ENCODE data around the gene RHPN2. TPM values are rescaled to one million over a fixed set of nuclear protein-coding genes. Genes with fewer than 3 reads are reported as not detected.

Gene RHPN2
- total and polyA plus RNA-seq, 2 of the 13 experiments (the other 11 are each of a cell fraction or from before 2014, with no cell fraction given) = 20.3 to 48.0 TPM

GRCh38 chr19:32971715-32972540 lies 92.8 kb downstream of the RHPN2 start, which contains the start of the genes CEP89 and FAAP24 (continued):
- TF ChIP-seq, protein P1, sequence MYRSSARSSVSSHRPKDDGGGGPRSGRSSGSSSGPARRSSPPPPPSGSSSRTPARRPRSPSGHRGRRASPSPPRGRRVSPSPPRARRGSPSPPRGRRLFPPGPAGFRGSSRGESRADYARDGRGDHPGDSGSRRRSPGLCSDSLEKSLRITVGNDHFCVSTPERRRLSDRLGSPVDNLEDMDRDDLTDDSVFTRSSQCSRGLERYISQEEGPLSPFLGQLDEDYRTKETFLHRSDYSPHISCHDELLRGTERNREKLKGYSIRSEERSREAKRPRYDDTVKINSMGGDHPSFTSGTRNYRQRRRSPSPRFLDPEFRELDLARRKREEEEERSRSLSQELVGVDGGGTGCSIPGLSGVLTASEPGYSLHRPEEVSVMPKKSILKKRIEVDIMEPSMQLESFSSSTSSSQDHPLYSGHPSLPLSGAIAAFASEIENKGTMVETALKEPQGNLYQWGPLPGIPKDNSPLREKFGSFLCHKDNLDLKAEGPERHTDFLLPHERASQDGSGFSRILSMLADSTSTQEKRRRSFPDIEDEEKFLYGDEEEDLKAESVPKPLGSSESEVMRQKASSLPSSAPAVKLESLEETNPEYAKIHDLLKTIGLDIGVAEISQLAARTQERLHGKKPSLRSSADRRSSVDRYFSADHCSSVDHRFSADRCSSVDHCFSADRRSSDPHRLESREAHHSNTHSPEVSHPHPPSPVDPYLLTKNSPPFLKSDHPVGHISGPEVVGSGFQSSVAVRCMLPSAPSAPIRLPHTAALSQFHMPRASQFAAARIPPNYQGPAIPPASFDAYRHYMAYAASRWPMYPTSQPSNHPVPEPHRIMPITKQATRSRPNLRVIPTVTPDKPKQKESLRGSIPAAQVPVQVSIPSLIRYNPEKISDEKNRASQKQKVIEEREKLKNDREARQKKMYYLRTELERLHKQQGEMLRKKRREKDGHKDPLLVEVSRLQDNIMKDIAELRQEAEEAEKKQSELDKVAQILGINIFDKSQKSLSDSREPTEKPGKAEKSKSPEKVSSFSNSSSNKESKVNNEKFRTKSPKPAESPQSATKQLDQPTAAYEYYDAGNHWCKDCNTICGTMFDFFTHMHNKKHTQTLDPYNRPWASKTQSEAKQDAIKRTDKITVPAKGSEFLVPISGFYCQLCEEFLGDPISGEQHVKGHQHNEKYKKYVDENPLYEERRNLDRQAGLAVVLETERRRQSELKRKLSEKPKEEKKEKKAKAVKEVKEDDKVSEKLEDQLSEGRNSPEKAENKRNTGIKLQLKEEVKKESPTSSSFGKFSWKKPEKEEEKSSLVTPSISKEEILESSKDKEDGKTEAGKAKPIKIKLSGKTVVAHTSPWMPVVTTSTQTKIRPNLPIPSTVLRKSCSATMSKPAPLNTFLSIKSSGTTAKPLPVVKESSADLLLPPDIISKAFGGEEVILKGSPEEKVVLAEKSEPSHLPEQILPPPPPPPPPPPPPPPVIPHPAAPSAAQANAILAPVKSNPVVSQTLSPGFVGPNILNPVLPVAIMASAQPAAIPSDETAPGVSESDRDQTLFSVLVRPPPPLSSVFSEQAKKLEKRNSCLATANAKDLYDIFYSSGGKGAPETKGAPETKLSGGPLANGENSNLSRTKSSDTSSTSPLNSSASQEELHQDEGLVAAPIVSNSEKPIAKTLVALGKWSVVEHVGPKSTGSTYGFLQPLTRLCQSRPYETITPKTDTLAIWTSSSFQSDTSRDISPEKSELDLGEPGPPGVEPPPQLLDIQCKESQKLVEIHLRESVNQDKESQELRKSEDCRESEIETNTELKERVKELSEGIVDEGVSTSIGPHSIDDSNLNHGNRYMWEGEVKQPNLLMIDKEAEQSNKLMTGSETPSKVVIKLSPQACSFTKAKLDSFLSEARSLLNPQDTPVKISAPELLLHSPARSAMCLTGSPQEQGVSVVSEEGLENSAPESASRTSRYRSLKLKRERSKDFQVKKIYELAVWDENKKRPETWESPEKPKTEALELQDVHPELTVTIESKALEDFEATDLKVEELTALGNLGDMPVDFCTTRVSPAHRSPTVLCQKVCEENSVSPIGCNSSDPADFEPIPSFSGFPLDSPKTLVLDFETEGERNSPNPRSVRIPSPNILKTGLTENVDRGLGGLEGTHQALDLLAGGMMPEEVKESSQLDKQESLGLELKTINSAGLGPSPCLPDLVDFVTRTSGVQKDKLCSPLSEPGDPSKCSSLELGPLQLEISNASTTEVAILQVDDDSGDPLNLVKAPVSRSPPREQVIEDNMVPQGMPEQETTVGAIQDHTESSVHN (CRISPR knock-in tag; IDR thresholded peaks at IDR 0.05) = no peak
- no peak for TF ChIP-seq ZNF7 (CRISPR knock-in tag; IDR thresholded peaks at IDR 0.05)
- TF ChIP-seq XBP1 (CRISPR knock-in tag; IDR thresholded peaks at IDR 0.05) = no peak
- TF ChIP-seq ZNF224 (CRISPR knock-in tag; IDR thresholded peaks at IDR 0.05) = no peak
- TF ChIP-seq FOSL2 (CRISPR knock-in tag; IDR thresholded peaks at IDR 0.05) = peak; percentile 6; the same call in 1 of the 2 replicates
- no peak for TF ChIP-seq ZNF777 (CRISPR knock-in tag; IDR thresholded peaks at IDR 0.05)
- 0 out of 2 replicates have a peak, but pooled peaks have one; percentile 44 for TF ChIP-seq ZNF503 (CRISPR knock-in tag; IDR thresholded peaks at IDR 0.05)
- no peak for TF ChIP-seq HMG20A (CRISPR knock-in tag; IDR thresholded peaks at IDR 0.05; ENCODE audit: borderline replicate concordance)
- TF ChIP-seq HNF1B (CRISPR knock-in tag; IDR thresholded peaks at IDR 0.05) = peak; percentile 80
- no peak for TF ChIP-seq LCORL (IDR thresholded peaks at IDR 0.05)
- TF ChIP-seq LCORL (CRISPR knock-in tag; IDR thresholded peaks at IDR 0.05) = peak; percentile 49; the same call in 1 of the 2 replicates
- TF ChIP-seq ZNF788 (CRISPR knock-in tag; IDR thresholded peaks at IDR 0.05; ENCODE audit: borderline replicate concordance) = peak; percentile 75; the same call in 1 of the 2 replicates
- TF ChIP-seq, protein P2, sequence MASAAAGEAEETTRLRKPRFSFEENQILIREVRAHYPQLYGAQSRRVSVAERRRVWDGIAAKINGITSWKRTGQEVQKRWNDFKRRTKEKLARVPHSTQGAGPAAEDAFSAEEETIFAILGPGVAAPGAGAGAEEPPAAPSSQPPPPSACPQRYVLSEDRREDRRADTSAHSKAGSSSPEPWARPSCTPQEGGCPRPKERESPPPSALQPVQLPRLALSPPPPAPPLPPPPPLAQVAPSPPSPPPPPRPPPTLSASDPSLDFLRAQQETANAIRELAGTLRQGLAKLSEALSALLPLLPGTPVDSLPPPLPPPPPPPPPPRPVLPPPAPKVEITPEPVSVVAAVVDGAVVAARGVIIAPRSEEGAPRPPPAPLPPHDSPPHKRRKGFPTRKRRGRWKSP (CRISPR knock-in tag; IDR thresholded peaks at IDR 0.05) = peak; percentile 96; the same call in 1 of the 2 replicates
- TF ChIP-seq, protein P3, sequence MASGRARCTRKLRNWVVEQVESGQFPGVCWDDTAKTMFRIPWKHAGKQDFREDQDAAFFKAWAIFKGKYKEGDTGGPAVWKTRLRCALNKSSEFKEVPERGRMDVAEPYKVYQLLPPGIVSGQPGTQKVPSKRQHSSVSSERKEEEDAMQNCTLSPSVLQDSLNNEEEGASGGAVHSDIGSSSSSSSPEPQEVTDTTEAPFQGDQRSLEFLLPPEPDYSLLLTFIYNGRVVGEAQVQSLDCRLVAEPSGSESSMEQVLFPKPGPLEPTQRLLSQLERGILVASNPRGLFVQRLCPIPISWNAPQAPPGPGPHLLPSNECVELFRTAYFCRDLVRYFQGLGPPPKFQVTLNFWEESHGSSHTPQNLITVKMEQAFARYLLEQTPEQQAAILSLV (CRISPR knock-in tag; IDR thresholded peaks at IDR 0.05; ENCODE audit: borderline replicate concordance) = 0 out of 2 replicates have a peak, but pooled peaks have one; percentile 59
- TF ChIP-seq MED1 (CRISPR knock-in tag; IDR thresholded peaks at IDR 0.05) = peak; percentile 65

All from HepG2 (cell line).